HL-60 (cell line): Measurements from ENCODE around the gene DIP2B.

ENCODE experiments used
- DNase-seq, 2 experiments: peaks; one replicate each; pipeline ENCODE4 v3.0.0-alpha.2; 2010 to 2020; ENCODE audit warnings: low read depth in 1 of 2, low spot score in 1 of 2
- H3K27ac ChIP-seq: fragments of 250-450 bp; sonication (Bioruptor Pico); replicated peaks from 2 replicates; pipeline ENCODE4 v1.5.1; 2020; ENCODE audit warnings: mild to moderate bottlenecking, moderate library complexity
- H3K27me3 ChIP-seq: fragments of 250-450 bp; sonication (Bioruptor Pico); 2 replicates; pipeline ENCODE4 v1.5.1; 2021; ENCODE audit warnings: mild to moderate bottlenecking, moderate library complexity; ENCODE audit not compliant: insufficient read depth, poor library complexity, severe bottlenecking
- H3K4me3 ChIP-seq: replicated peaks from 2 replicates; pipeline ENCODE4 v1.5.1; 2011; ENCODE audit warnings: mild to moderate bottlenecking, control low read depth, low read length; ENCODE audit not compliant: insufficient read depth
- GABPA ChIP-seq: IDR thresholded peaks from 2 replicates; pipeline ENCODE4 v1.6.1; 2012; ENCODE audit warnings: low read depth
- POLR2AphosphoS5 ChIP-seq: IDR thresholded peaks from 2 replicates; pipeline ENCODE4 v1.6.1; 2012; ENCODE audit warnings: low read depth
- SPI1 ChIP-seq: IDR thresholded peaks from 2 replicates; pipeline ENCODE4 v1.6.1; 2012; ENCODE audit warnings: low read depth, mild to moderate bottlenecking, borderline replicate concordance
- TF ChIP-seq, protein P1 (sequence below): IDR thresholded peaks from 2 replicates; pipeline ENCODE4 v1.6.1; 2012; ENCODE audit warnings: low read depth; ENCODE audit not compliant: insufficient replicate concordance
- TF ChIP-seq, protein P2 (sequence below): IDR thresholded peaks from one replicate; pipeline ENCODE4 v1.5.1; 2011; ENCODE audit warnings: low read length, control low read depth, inconsistent platforms; ENCODE audit not compliant: insufficient read depth

The DIP2B gene

DNA sequence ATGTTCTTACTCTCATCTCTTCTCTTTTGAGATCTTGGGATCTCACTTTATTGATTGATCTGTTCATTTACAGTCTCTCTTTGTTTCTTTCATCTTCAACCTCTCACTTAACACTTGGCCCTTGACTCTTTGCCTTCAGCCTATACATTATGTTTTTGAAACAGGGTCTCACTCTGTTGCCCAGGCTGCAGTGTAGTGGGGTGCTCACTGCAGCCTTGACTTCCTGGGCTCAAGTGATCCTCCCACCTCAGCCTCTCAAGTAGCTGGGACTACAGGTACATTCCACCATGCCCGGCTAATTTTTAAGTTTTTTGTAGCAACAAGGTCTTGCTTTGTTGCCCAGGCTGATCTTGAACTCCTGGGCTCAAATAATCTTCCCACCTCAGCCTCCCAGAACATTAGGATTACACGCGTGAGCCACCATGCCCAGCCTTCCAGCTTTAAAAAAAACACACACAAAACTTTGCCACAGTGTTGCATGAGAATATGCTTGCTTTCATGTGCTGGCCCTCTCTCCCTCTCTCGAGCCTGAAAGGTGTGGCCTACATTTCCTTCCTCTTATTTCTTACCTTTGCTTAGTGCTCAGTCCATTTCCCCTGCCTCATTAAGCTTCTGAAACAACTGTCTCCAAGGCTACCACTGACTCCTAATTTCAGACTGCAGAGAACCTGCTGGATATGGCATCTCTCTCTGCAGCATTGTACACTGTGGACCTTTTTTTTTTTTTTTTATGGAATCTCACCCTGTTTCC, 9.9 kb downstream of the DIP2B start:
- TF ChIP-seq GABPA: no peak
- peak in 1 of 2 experiments; percentile 66 for DNase-seq
- H3K27me3 ChIP-seq: no peaks in the 10 kb centered on the region
- no peak overlapping the region for H3K4me3 ChIP-seq
- H3K27ac ChIP-seq: peak overlapping the region; percentile 78

DNA sequence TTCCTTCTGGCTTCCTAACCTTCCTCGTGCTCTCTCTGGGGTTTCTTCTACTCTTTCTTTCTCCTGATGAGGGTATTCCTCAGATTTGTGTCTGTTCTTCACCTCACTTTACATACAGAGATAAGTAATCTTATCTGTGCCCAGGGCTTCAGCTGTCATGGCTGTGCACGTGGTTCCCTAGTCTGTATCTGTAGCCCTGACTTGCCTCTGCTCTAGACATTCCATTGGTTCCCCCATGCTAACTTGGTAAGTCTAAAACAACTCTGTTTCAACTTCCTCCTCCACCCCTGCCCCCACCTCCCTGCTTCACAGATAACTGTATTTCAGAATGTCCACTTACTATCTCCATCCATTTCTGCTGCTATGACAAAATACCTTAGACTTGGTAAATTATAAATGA, 10.8 kb downstream of the DIP2B start:
- Histone ChIP-seq H3K27ac (peak overlapping the region; percentile 78), H3K4me3 (no peak overlapping the region), H3K27me3 (no peaks in the 10 kb centered on the region)
- peak in 1 of 2 experiments; percentile 79 for DNase-seq
- TF ChIP-seq SPI1 (no peak), GABPA (no peak), POLR2AphosphoS5 (no peak)
- TF ChIP-seq, protein P1, sequence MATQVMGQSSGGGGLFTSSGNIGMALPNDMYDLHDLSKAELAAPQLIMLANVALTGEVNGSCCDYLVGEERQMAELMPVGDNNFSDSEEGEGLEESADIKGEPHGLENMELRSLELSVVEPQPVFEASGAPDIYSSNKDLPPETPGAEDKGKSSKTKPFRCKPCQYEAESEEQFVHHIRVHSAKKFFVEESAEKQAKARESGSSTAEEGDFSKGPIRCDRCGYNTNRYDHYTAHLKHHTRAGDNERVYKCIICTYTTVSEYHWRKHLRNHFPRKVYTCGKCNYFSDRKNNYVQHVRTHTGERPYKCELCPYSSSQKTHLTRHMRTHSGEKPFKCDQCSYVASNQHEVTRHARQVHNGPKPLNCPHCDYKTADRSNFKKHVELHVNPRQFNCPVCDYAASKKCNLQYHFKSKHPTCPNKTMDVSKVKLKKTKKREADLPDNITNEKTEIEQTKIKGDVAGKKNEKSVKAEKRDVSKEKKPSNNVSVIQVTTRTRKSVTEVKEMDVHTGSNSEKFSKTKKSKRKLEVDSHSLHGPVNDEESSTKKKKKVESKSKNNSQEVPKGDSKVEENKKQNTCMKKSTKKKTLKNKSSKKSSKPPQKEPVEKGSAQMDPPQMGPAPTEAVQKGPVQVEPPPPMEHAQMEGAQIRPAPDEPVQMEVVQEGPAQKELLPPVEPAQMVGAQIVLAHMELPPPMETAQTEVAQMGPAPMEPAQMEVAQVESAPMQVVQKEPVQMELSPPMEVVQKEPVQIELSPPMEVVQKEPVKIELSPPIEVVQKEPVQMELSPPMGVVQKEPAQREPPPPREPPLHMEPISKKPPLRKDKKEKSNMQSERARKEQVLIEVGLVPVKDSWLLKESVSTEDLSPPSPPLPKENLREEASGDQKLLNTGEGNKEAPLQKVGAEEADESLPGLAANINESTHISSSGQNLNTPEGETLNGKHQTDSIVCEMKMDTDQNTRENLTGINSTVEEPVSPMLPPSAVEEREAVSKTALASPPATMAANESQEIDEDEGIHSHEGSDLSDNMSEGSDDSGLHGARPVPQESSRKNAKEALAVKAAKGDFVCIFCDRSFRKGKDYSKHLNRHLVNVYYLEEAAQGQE: no peak
- TF ChIP-seq, protein P2, sequence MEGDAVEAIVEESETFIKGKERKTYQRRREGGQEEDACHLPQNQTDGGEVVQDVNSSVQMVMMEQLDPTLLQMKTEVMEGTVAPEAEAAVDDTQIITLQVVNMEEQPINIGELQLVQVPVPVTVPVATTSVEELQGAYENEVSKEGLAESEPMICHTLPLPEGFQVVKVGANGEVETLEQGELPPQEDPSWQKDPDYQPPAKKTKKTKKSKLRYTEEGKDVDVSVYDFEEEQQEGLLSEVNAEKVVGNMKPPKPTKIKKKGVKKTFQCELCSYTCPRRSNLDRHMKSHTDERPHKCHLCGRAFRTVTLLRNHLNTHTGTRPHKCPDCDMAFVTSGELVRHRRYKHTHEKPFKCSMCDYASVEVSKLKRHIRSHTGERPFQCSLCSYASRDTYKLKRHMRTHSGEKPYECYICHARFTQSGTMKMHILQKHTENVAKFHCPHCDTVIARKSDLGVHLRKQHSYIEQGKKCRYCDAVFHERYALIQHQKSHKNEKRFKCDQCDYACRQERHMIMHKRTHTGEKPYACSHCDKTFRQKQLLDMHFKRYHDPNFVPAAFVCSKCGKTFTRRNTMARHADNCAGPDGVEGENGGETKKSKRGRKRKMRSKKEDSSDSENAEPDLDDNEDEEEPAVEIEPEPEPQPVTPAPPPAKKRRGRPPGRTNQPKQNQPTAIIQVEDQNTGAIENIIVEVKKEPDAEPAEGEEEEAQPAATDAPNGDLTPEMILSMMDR: no peak

DNA sequence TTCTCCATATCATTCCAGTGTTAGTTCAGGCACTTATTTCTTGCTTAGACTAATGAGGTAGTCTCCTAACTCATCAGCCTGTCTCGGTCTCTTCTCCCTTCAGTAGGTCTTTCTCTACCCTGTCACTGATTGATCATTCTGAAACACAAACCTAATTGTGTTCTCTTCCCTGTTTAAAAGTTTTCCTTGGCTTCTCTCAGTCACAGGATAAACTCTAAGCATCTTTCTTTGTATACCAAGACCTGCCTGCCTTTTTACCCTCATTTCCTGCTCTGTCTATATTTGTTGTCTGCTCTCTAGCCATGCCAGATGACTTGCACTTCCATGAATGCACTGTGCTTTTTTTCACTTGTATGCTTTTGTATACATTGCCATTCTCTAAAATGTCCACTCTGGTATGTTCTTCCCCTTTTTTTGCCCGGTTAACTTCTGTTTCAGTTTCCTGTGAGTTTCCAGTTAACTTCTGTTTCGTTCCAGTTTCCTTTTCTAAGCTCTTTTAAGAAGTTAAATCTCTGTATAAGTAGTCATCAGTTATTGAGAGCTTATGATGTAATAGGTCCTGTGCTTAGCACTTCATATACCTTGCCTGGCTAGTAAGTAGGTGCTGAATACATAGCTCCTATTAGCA, 12.8 kb downstream of the DIP2B start:
- peak overlapping the region; percentile 19 for H3K4me3 ChIP-seq
- TF ChIP-seq GABPA: no peak
- TF ChIP-seq SPI1: peak; percentile 56; the same call in 1 of the 2 replicates
- peak overlapping the region; percentile 78 for H3K27ac ChIP-seq
- no peaks in the 10 kb centered on the region for H3K27me3 ChIP-seq
- DNase-seq: peak in 1 of 2 experiments; percentile 76

DNA sequence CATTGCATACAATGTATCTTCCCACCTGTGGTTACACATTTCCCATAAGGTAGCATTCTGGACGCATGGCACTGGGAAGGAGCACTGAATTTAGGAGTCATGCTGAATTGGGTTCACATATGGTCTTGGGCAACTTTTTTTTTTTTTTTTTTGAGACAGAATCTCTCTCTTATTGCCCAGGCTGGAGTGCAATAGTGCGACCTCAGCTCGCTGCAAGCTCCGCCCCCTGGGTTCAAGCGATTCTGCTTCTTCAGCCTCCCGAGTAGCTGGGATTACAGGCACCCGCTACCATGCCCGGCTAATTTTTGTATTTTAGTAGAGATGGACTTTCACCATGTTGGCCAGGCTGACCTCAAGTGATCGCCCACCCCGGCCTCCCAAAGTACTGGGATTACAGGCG, 13.3 kb downstream of the DIP2B start:
- peak in 1 of 2 experiments; percentile 24 for DNase-seq
- TF ChIP-seq, protein P2: no peak
- no peak for TF ChIP-seq POLR2AphosphoS5
- TF ChIP-seq SPI1: no peak
- TF ChIP-seq, protein P1: no peak
- TF ChIP-seq GABPA: no peak
- Histone ChIP-seq H3K27me3 (no peaks in the 10 kb centered on the region), H3K4me3 (peak overlapping the region; percentile 19), H3K27ac (peak overlapping the region; percentile 78)
